Smooth muscle cell of the brain vasculature (primary cell): ENCODE results near the gene EMILIN1.
"Not testable (repeated sequence)": the region's sequence is repeated elsewhere in the genome, so short reads cannot be mapped to it uniquely, and the experiment has no call there.

Experiments
- DNase-seq: peaks from one replicate; pipeline ENCODE4 v3.0.0-alpha.2; 2012; ENCODE audit warnings: low read depth, low spot score

EMILIN1 gene

DNA sequence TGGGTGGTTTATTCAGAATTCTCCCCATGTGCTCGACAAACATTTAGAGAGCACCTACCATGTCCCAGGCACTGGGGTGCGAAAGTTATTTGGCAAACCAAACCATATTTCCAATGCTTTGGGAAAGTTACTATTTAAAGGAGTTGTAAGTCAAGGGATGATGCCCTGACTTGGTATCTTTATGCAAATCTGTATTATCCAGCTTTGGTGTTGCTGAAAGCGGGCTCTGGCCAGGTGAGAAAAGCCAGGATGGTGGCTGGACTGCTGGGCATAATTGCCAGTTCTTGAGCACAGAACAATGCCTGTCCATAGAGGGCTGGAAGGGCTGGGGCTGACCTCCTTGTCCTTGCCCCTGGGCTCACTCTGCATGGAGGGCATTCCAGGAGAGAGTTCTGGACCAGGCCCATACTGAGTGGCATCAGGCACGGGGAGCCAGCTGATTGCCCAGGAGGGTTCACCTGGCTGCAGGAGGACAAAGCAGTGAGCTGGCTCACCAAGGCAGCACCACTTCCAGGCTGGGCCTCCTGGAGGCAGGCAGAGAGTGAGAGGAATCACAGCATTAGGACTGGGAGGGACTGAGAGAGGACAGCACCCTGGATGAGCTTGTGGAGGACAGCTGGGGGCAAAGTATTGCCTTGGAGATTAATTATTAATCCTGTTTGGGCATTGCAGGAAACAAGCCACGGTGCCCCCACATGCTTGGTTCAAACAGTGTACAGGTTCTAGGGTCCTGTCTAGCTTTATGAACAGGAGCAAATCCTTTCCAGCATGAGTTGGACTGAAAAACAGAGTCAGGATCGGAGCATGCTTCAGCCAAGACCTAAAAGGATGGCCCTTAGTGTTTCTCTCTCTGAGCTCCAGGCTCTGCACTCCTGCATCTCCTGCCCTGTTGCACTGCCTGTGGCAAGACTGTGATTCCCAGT is 15.3 kb downstream of the EMILIN1 start:
- no peak for DNase-seq

- no peak for DNase-seq
These were observed 16.1 kb downstream of the EMILIN1 start for GRCh38 chr2:27094353-27094984.

GRCh38 chr2:27095427-27095744 is 17.0 kb downstream of the EMILIN1 start:
- no peak for DNase-seq

- DNase-seq: no peak
These were observed 17.6 kb downstream of the EMILIN1 start for GRCh38 chr2:27095745-27096651.

DNA sequence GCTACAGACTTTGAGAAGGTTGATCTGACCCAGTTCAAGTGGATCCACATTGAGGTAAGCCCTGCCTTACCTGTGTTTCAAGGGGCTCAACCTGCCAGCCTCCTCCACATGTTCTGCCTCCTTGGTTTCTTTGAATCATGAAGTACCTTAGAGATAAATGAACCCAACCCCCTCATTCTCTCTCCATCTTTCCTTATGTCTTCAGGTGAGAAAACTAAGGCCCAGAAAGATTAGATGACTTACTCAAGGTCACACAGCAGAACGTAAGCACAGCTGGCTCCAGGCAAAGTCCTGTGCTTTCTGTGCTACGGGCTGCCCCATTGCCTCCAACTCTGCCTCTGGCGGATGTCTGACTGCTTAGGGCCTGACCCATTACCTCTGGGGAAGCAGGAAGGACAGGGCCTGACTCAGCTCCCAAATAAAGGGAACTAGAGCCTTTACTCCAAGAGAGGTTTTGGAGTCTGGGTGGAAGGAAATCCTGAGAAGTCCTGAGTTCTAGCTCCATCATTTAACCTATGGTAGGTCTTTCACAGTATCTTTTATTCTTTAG is 18.4 kb downstream of the EMILIN1 start:
- DNase-seq: no peak

GRCh38 chr2:27097341-27097740 is 18.9 kb downstream of the EMILIN1 start:
- no peak for DNase-seq

DNA sequence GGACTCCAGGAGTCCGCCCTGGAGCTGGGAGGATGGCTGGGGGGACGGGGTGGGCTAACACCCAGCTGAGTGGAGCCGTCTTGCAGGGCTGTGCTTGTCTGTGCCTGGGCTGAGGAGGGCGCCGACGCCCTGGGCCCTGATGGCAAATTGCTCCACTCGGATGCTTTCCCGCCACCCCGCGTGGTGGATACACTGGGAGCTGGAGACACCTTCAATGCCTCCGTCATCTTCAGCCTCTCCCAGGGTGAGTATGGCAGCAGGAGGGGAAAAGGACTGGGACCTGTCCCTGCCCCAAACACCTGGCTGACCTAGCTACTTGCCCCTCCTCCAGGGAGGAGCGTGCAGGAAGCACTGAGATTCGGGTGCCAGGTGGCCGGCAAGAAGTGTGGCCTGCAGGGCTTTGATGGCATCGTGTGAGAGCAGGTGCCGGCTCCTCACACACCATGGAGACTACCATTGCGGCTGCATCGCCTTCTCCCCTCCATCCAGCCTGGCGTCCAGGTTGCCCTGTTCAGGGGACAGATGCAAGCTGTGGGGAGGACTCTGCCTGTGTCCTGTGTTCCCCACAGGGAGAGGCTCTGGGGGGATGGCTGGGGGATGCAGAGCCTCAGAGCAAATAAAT is 21.0 kb downstream of the EMILIN1 start:
- DNase-seq: no peak

DNA sequence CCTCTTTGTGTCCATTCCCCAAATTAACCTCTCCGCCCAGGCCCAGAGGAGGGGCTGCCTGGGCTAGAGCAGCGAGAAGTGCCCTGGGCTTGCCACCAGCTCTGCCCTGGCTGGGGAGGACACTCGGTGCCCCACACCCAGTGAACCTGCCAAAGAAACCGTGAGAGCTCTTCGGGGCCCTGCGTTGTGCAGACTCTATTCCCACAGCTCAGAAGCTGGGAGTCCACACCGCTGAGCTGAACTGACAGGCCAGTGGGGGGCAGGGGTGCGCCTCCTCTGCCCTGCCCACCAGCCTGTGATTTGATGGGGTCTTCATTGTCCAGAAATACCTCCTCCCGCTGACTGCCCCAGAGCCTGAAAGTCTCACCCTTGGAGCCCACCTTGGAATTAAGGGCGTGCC is 21.6 kb downstream of the EMILIN1 start:
- no peak for DNase-seq

GRCh38 chr2:27102329-27102728 is 23.9 kb downstream of the EMILIN1 start:
- DNase-seq: no peak

DNA sequence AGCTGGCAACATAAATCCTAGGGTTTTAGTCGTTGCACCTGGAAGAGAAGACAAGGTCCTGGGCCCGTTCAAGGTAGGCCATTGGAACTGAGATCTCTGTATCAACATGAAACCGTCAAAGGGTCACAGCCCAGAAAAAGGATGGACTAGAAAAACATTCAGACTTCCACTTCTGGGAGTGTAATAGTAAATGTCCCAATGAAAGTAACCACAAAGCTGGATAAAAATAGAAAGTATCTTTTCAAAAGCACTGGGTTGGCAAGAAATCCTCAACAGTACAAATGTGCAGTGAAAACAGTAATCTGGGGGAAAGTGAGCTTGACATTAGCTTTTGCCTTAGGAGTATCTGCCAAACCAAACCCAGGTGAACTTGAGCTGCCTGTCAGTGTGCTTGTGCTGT is 27.6 kb downstream of the EMILIN1 start:
- DNase-seq: no peak

DNA sequence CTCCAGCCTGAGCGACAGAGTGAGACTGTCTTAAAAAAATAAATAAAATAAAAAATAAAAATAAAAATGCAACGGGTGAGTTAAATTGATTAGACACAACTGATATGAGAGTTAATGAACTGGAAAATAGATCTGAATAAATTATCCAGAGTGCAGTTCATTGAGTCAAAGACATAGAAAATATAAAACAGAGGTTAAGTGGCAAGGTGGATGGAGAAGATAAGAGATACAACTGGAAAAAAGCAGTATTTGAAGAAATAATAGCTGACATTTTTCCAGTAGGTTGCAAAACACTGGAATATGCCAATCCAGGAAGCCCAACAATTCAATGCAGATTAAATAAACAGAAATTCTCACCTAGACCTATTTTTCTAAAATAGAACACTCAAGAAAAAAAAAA is 29.8 kb downstream of the EMILIN1 start:
- DNase-seq: no peak

DNA sequence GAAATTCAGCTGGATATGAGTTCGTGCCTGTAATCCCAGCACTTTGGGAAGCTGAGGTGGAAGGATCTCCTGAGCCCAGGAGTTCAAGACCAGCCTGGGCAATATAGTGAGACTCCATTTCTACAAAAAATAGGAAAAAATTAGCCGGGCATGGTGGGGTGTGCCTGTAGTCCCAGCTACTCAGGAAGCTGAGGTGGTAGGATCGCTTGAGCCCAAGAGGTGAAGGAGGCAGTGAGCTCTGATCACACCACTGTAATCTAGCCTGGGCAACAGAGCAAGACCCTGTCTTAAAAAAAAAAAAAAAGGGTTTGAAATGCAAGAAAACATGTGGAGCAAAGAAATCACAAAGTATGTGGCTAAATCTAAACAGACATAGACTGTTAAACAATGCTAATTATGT is 30.7 kb downstream of the EMILIN1 start:
- no peak for DNase-seq

- DNase-seq: not testable (repeated sequence)
These were observed 32.4 kb downstream of the EMILIN1 start for GRCh38 chr2:27110603-27111352.

DNA sequence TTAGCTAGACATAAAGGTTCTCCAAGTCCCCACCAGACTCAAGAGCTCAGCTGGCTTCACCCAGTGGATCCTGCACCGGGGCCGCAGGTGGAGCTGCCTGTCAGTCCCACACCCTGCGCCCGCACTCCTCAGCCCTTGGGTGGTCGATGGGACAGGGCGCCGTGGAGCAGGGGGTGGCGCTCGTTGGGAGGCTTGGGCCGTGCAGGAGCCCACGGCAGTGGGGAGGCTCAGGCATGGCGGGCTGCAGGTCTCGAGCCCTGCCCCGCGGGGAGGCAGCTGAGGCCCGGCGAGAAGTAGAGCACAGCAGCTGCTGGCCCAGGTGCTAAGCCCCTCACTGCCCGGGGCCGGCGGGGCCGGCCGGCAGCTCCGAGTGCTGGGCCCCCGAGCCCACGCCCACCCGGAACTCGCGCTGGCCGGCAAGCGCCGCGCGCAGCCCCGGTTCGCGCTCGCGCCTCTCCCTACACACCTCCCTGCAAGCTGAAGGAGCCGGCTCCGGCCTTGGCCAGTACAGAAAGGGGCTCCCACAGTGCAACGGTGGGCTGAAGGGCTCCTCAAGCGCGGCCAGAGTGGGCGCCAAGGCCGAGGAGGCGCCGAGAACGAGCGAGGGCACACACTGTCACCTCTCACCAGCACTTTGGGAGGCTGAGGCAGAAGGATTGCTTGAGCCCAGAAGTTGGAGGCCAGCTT is 33.1 kb downstream of the EMILIN1 start:
- DNase-seq: not testable (repeated sequence)

GRCh38 chr2:27115519-27115918 is 37.1 kb downstream of the EMILIN1 start:
- no peak for DNase-seq

GRCh38 chr2:27117995-27118524 is 39.6 kb downstream of the EMILIN1 start:
- no peak for DNase-seq

DNA sequence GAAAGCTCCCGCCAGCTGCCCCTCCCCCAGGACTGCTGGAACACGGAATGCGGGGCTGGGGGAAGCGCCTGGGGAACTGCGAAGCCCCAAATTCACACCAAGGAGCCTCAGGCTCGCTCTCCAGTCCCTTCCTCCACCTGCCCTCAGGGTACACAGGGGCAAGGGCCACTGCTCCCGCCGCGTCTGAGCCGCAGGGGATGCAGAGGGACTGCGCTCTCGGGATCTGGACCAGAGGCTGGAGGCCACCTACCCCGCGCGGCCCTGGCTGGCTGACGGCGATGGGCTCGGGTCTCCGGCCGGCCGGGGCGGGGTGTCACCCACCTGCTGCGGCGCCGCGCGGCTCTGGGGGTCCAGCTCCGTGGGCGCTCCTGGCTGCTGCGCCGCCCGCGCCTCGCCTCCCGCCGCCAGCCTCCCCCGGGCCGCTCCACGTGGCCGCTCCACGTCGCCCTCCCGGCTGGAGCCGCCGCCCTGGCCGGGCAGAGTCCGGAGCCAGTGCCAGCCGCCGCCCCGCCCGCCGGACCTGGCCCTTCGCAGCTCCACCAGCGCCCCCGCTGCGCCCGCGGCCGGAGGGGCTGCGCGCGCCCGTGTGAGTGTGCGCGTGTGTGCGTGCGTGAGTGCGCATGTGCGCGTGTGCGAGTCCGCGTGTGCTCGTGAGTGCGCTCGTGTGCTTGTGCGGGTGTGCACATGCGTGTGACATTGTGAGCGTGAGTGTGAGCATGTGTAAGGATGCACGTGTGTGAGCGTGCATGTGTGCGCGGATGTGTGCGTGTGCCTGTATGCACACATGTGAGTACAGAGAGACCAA is 40.3 kb downstream of the EMILIN1 start, which contains the start of gene CGREF1:
Gene CGREF1 (minus strand): TSS at position 604 of the 805 bp plus-strand sequence. CDS start 14,762 bp downstream, outside the sequence.
- DNase-seq: no peak

DNA sequence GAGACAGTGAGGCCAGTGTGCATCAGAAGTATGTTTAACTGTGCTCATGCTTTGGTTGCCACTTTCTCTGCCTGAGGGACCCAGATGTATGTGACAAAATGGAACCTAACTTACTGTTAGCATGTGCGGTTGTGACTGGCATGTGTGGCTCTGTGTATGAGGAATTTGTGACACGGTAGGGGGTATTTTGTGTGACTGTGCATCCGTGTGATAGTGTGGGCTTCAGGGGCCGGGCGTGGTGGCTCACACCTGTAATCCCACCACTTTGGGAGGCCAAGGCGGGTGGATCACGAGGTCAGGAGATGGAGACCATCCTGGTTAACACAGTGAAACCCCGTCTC is 40.9 kb downstream of the EMILIN1 start:
- DNase-seq: not testable (repeated sequence)

GRCh38 chr2:27121906-27122305 is 43.5 kb downstream of the EMILIN1 start:
- no peak for DNase-seq
